ENCODE data around the gene XRN2. TPM values are rescaled to one million over a fixed set of nuclear protein-coding genes. Genes with fewer than 3 reads are reported as not detected.

XRN2 gene
- total and polyA plus RNA-seq, 4 donors = 20.9 to 40.3 (median 25.2) TPM

DNA sequence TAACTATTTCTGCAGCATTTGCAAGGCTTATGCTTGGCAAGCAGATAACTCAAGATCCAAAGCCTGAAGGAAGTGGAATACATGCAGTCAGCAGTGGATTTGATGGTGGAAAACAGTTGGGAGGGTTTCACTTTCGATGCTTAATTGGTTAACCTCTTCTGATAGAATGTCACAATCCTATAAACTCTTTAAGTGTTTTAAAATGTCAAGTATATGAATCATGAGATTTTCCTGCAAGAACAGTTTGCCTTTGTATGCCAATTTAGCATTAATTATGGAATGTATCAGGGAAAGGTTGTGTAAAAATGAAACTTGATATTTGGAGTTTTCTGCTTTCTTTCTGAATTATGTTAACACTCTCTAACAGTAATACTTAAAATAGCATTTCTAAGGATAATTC lies 57.6 kb downstream of the XRN2 start:
- H3K36me3 ChIP-seq (ENCODE audit: control insufficient read depth in 4 of 4, insufficient read depth in 3 of 4, low read depth in 1 of 4, low read length in 3 of 4) = peaks cover 15 to 46% (median 43%) of the 10 kb centered on the region in 4 donors
- 75% methylated on average over 1 of the region's 1 CpG for WGBS
- no peaks in the 10 kb centered on the region for H3K9me3 ChIP-seq (ENCODE audit: control insufficient read depth in 4 of 4, low read length in 3 of 4)
- no peak overlapping the region for H3K27ac ChIP-seq (ENCODE audit: low read depth in 1 of 2, low read length in 2 of 2)
- H3K9ac ChIP-seq (ENCODE audit: low read depth in 1 of 2, low read length in 2 of 2) = no peak overlapping the region
- H3K4me1 ChIP-seq (ENCODE audit: control insufficient read depth in 4 of 4, insufficient read depth in 4 of 4, low read length in 3 of 4) = peaks cover 0 to 1% (median 0%) of the 10 kb centered on the region in 4 donors
- TF ChIP-seq HNF4G (IDR thresholded peaks at IDR 0.05) (no peak), GABPA (IDR thresholded peaks at IDR 0.05 in 1 of 2, conservative IDR thresholded peaks at IDR 0.05 in 1 of 2) (no peak), RXRA (IDR thresholded peaks at IDR 0.05) (no peak), SP1 (IDR thresholded peaks at IDR 0.05) (no peak), EGR1 (IDR thresholded peaks at IDR 0.05; ENCODE audit: low read depth in 2 of 2) (no peak), FOXA1 (IDR thresholded peaks at IDR 0.05) (no peak), TAF1 (conservative IDR thresholded peaks at IDR 0.05) (no peak), RAD21 (IDR thresholded peaks at IDR 0.05) (no peak), JUND (IDR thresholded peaks at IDR 0.05) (no peak), NR2F2 (IDR thresholded peaks at IDR 0.05) (no peak), YY1 (IDR thresholded peaks at IDR 0.05) (no peak), FOXA2 (IDR thresholded peaks at IDR 0.05) (no peak), HNF4A (conservative IDR thresholded peaks at IDR 0.05) (no peak)
- TF ChIP-seq, protein P1, sequence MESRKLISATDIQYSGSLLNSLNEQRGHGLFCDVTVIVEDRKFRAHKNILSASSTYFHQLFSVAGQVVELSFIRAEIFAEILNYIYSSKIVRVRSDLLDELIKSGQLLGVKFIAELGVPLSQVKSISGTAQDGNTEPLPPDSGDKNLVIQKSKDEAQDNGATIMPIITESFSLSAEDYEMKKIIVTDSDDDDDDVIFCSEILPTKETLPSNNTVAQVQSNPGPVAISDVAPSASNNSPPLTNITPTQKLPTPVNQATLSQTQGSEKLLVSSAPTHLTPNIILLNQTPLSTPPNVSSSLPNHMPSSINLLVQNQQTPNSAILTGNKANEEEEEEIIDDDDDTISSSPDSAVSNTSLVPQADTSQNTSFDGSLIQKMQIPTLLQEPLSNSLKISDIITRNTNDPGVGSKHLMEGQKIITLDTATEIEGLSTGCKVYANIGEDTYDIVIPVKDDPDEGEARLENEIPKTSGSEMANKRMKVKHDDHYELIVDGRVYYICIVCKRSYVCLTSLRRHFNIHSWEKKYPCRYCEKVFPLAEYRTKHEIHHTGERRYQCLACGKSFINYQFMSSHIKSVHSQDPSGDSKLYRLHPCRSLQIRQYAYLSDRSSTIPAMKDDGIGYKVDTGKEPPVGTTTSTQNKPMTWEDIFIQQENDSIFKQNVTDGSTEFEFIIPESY (IDR thresholded peaks at IDR 0.05) = no peak
- TF ChIP-seq, protein P2, sequence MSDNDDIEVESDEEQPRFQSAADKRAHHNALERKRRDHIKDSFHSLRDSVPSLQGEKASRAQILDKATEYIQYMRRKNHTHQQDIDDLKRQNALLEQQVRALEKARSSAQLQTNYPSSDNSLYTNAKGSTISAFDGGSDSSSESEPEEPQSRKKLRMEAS (IDR thresholded peaks at IDR 0.05) = no peak
- TF ChIP-seq, protein P3, sequence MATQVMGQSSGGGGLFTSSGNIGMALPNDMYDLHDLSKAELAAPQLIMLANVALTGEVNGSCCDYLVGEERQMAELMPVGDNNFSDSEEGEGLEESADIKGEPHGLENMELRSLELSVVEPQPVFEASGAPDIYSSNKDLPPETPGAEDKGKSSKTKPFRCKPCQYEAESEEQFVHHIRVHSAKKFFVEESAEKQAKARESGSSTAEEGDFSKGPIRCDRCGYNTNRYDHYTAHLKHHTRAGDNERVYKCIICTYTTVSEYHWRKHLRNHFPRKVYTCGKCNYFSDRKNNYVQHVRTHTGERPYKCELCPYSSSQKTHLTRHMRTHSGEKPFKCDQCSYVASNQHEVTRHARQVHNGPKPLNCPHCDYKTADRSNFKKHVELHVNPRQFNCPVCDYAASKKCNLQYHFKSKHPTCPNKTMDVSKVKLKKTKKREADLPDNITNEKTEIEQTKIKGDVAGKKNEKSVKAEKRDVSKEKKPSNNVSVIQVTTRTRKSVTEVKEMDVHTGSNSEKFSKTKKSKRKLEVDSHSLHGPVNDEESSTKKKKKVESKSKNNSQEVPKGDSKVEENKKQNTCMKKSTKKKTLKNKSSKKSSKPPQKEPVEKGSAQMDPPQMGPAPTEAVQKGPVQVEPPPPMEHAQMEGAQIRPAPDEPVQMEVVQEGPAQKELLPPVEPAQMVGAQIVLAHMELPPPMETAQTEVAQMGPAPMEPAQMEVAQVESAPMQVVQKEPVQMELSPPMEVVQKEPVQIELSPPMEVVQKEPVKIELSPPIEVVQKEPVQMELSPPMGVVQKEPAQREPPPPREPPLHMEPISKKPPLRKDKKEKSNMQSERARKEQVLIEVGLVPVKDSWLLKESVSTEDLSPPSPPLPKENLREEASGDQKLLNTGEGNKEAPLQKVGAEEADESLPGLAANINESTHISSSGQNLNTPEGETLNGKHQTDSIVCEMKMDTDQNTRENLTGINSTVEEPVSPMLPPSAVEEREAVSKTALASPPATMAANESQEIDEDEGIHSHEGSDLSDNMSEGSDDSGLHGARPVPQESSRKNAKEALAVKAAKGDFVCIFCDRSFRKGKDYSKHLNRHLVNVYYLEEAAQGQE (IDR thresholded peaks at IDR 0.05) = no peak
- TF ChIP-seq, protein P4, sequence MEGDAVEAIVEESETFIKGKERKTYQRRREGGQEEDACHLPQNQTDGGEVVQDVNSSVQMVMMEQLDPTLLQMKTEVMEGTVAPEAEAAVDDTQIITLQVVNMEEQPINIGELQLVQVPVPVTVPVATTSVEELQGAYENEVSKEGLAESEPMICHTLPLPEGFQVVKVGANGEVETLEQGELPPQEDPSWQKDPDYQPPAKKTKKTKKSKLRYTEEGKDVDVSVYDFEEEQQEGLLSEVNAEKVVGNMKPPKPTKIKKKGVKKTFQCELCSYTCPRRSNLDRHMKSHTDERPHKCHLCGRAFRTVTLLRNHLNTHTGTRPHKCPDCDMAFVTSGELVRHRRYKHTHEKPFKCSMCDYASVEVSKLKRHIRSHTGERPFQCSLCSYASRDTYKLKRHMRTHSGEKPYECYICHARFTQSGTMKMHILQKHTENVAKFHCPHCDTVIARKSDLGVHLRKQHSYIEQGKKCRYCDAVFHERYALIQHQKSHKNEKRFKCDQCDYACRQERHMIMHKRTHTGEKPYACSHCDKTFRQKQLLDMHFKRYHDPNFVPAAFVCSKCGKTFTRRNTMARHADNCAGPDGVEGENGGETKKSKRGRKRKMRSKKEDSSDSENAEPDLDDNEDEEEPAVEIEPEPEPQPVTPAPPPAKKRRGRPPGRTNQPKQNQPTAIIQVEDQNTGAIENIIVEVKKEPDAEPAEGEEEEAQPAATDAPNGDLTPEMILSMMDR (IDR thresholded peaks at IDR 0.05; ENCODE audit: low read depth, low read length, missing input control) = no peak
- TF ChIP-seq, protein P5, sequence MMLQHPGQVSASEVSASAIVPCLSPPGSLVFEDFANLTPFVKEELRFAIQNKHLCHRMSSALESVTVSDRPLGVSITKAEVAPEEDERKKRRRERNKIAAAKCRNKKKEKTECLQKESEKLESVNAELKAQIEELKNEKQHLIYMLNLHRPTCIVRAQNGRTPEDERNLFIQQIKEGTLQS (IDR thresholded peaks at IDR 0.05) = no peak
- H3K27me3 ChIP-seq (ENCODE audit: control insufficient read depth in 4 of 4, insufficient read depth in 4 of 4, low read length in 3 of 4) = no peaks in the 10 kb centered on the region
- DNase-seq (ENCODE audit: low spot score) = no peak
- no peak overlapping the region for H3K4me3 ChIP-seq (ENCODE audit: low read depth in 1 of 3, low read length in 3 of 3)

Measured in liver (tissue), 9 donors.